H9 (cell line): ENCODE measurements around the gene ANKRD13A. TPM values are rescaled to one million over a fixed set of nuclear protein-coding genes. Genes with fewer than 3 reads are reported as not detected.

Source experiments
- DNase-seq: peaks from one replicate; pipeline ENCODE4 v3.0.0-alpha.2; 2017
- H2AFZ ChIP-seq: one replicate; pipeline ENCODE4 v1.6.1; 2013; ENCODE audit warnings: mild to moderate bottlenecking, low read length, control low read depth, moderate library complexity
- H2AK5ac ChIP-seq: 2 replicates; pipeline ENCODE4 v1.6.1; 2013; ENCODE audit warnings: low read length, control low read depth, mixed read lengths; ENCODE audit not compliant: insufficient read length
- H2BK120ac ChIP-seq: one replicate; pipeline ENCODE4 v1.6.1; 2013; ENCODE audit warnings: low read depth, mild to moderate bottlenecking, low read length, control low read depth, inconsistent platforms; ENCODE audit not compliant: poor library complexity, severe bottlenecking
- H2BK12ac ChIP-seq: 2 replicates; pipeline ENCODE4 v1.6.1; 2013; ENCODE audit warnings: low read length, control low read depth, mixed read lengths, low read depth; ENCODE audit not compliant: insufficient read length
- H2BK15ac ChIP-seq: 2 replicates; pipeline ENCODE4 v1.6.1; 2013; ENCODE audit warnings: low read depth, low read length, control low read depth
- H2BK20ac ChIP-seq: one replicate; pipeline ENCODE4 v1.6.1; 2013; ENCODE audit warnings: low read depth, mild to moderate bottlenecking, low read length, control low read depth, inconsistent platforms; ENCODE audit not compliant: poor library complexity, severe bottlenecking
- H2BK5ac ChIP-seq: 2 replicates; pipeline ENCODE4 v1.6.1; 2013; ENCODE audit warnings: low read length, control low read depth, mixed read lengths; ENCODE audit not compliant: insufficient read length
- H3K14ac ChIP-seq: 2 replicates; pipeline ENCODE4 v1.6.1; 2013; ENCODE audit warnings: low read length, control low read depth; ENCODE audit not compliant: insufficient read depth
- H3K18ac ChIP-seq: 2 replicates; pipeline ENCODE4 v1.6.1; 2013; ENCODE audit warnings: low read depth, mild to moderate bottlenecking, mixed read lengths, low read length, control low read depth; ENCODE audit not compliant: insufficient read length
- H3K23ac ChIP-seq: 2 replicates; pipeline ENCODE4 v1.6.1; 2013; ENCODE audit warnings: low read length, control low read depth, mixed read lengths, low read depth; ENCODE audit not compliant: insufficient read length
- H3K23me2 ChIP-seq: 2 replicates; pipeline ENCODE4 v1.6.1; 2013; ENCODE audit warnings: low read depth, mild to moderate bottlenecking, mixed read lengths, low read length, control low read depth; ENCODE audit not compliant: insufficient read length, poor library complexity, severe bottlenecking
- H3K27ac ChIP-seq: 2 replicates; pipeline ENCODE4 v1.5.1; 2013; ENCODE audit warnings: low read length, control low read depth, mixed read lengths, low read depth; ENCODE audit not compliant: insufficient read length
- H3K27me3 ChIP-seq: 2 replicates; pipeline ENCODE4 v1.6.1; 2013; ENCODE audit warnings: low read length, control low read depth, inconsistent platforms; ENCODE audit not compliant: insufficient read depth
- H3K4ac ChIP-seq: 2 replicates; pipeline ENCODE4 v1.6.1; 2013; ENCODE audit warnings: low read depth, mild to moderate bottlenecking, control low read depth, inconsistent platforms, low read length, moderate library complexity
- H3K4me1 ChIP-seq: 2 replicates; pipeline ENCODE4 v1.6.1; 2013; ENCODE audit warnings: low read length, control low read depth, inconsistent platforms; ENCODE audit not compliant: insufficient read depth
- H3K4me2 ChIP-seq: 2 replicates; pipeline ENCODE4 v1.6.1; 2013; ENCODE audit warnings: low read length, control low read depth, mixed read lengths; ENCODE audit not compliant: insufficient read length, insufficient read depth
- H3K56ac ChIP-seq: 2 replicates; pipeline ENCODE4 v1.6.1; 2013; ENCODE audit warnings: low read depth, mild to moderate bottlenecking, mixed read lengths, low read length, control low read depth; ENCODE audit not compliant: insufficient read length
- H3K79me1 ChIP-seq: 2 replicates; pipeline ENCODE4 v1.6.1; 2013; ENCODE audit warnings: low read depth, mild to moderate bottlenecking, moderate library complexity, low read length, control low read depth, inconsistent platforms; ENCODE audit not compliant: insufficient read depth, poor library complexity, severe bottlenecking
- H3K79me2 ChIP-seq: 2 replicates; pipeline ENCODE4 v1.6.1; 2013; ENCODE audit warnings: low read length, control low read depth, inconsistent platforms; ENCODE audit not compliant: insufficient read depth
- H3K9ac ChIP-seq: 2 replicates; pipeline ENCODE4 v1.6.1; 2013; ENCODE audit warnings: low read length, control low read depth, mixed read lengths; ENCODE audit not compliant: insufficient read length; ENCODE audit errors: extremely low read depth
- H3K9me3 ChIP-seq: one replicate; pipeline ENCODE4 v1.6.1; 2013; ENCODE audit warnings: low read depth, low read length, inconsistent platforms; ENCODE audit not compliant: control insufficient read depth
- H3T11ph ChIP-seq: one replicate; pipeline ENCODE4 v1.6.1; 2013; ENCODE audit warnings: mild to moderate bottlenecking, low read length, control low read depth, inconsistent platforms
- H4K20me1 ChIP-seq: one replicate; pipeline ENCODE4 v1.6.1; 2013; ENCODE audit not compliant: control insufficient read depth, insufficient read length, insufficient read depth
- H4K5ac ChIP-seq: 2 replicates; pipeline ENCODE4 v1.6.1; 2013; ENCODE audit warnings: low read depth, mild to moderate bottlenecking, mixed read lengths, low read length, control low read depth; ENCODE audit not compliant: insufficient read length
- H4K8ac ChIP-seq: replicated peaks from 2 replicates; pipeline ENCODE4 v1.6.1; 2013; ENCODE audit warnings: low read length, control low read depth, mixed read lengths, low read depth; ENCODE audit not compliant: insufficient read length
- H4K91ac ChIP-seq: 2 replicates; pipeline ENCODE4 v1.6.1; 2013; ENCODE audit warnings: low read depth, mild to moderate bottlenecking, moderate library complexity, mixed read lengths, low read length, control low read depth; ENCODE audit not compliant: insufficient read length
- H3K27ac Mint-ChIP-seq, 3 experiments: 2 replicates in 2 of 3; 3 replicates in 1 of 3; pipeline ENCODE4 v1.8.0; 2020 to 2021; ENCODE audit warnings: mixed read lengths in 3 of 3, mild to moderate bottlenecking in 1 of 3, moderate library complexity in 1 of 3
- H3K27me3 Mint-ChIP-seq: 2 replicates; pipeline ENCODE4 v1.8.0; 2021; ENCODE audit warnings: low read depth, mild to moderate bottlenecking, moderate library complexity, mixed read lengths
- H3K36me3 Mint-ChIP-seq, 3 experiments: 2 replicates in 2 of 3; 3 replicates in 1 of 3; pipeline ENCODE4 v1.8.0; 2020 to 2021; ENCODE audit warnings: low read depth in 3 of 3, mixed read lengths in 3 of 3; ENCODE audit not compliant: insufficient read depth in 1 of 3
- H3K4me1 Mint-ChIP-seq, 2 experiments: 2 replicates each; pipeline ENCODE4 v1.8.0; 2020; ENCODE audit warnings: mixed read lengths in 2 of 2
- H3K4me3 Mint-ChIP-seq, 2 experiments: 2 replicates in 1 of 2; 3 replicates in 1 of 2; pipeline ENCODE4 v1.8.0; 2020 to 2021; ENCODE audit warnings: mild to moderate bottlenecking in 2 of 2, mixed read lengths in 2 of 2, moderate library complexity in 1 of 2
- H3K9me3 Mint-ChIP-seq, 2 experiments: 2 replicates in 1 of 2; 3 replicates in 1 of 2; pipeline ENCODE4 v1.8.0; 2020; ENCODE audit warnings: mild to moderate bottlenecking in 2 of 2, mixed read lengths in 2 of 2, moderate library complexity in 1 of 2
- WGBS: extraction: QIAGEN DNeasy Blood & Tissue Kit; methylation state at CpG from one replicate; pipeline ENCODE4 v1.1.7; 2013; ENCODE audit warnings: missing lambda C conversion rate, low lambda C conversion rate, mixed read lengths; ENCODE audit not compliant: insufficient read length; ENCODE audit errors: extremely low coverage; 5-methylcytosine and 5-hydroxymethylcytosine counted together
- total RNA-seq: library from RNA; stranded (reverse); gene quantifications from 2 replicates; pipeline ENCODE4 v1.2.1, GENCODE V29; 2021
- TF ChIP-seq, protein P1 (sequence below): fragments of 200-600 bp; sonication (generic); conservative IDR thresholded peaks from 3 replicates; pipeline ENCODE4 v1.8.0; 2021; ENCODE audit warnings: antibody characterized with exemption, mild to moderate bottlenecking

Gene ANKRD13A
- total RNA-seq, 1 experiment from 2014 or later: 18.0 TPM

GRCh38 chr12:109966546-109966945 is 32.7 kb upstream of the ANKRD13A start:
- Histone ChIP-seq H4K91ac (no peak overlapping the region), H4K5ac (no peak overlapping the region), H4K8ac (no peak overlapping the region), H2BK20ac (no peak overlapping the region), H3K4ac (no peak overlapping the region), H3K56ac (no peak overlapping the region), H3T11ph (no peak overlapping the region), H3K27ac (no peak overlapping the region), H2AK5ac (no peak overlapping the region), H3K9me3 (no peaks in the 10 kb centered on the region), H3K18ac (no peak overlapping the region), H2BK15ac (no peak overlapping the region), H2AFZ (no peak overlapping the region), H3K4me1 (no peaks in the 10 kb centered on the region), H3K23ac (no peak overlapping the region), H3K14ac (no peak overlapping the region), H3K27me3 (no peaks in the 10 kb centered on the region), H2BK120ac (no peak overlapping the region), H2BK5ac (no peak overlapping the region), H2BK12ac (no peak overlapping the region), H3K9ac (no peak overlapping the region), H3K4me2 (no peak overlapping the region), H3K79me2 (no peaks in the 10 kb centered on the region), H4K20me1 (no peaks in the 10 kb centered on the region), H3K23me2 (no peaks in the 10 kb centered on the region), H3K79me1 (no peaks in the 10 kb centered on the region)
- H3K27me3 Mint-ChIP-seq: no peaks in the 10 kb centered on the region
- no peak overlapping the region for H3K4me3 Mint-ChIP-seq
- H3K27ac Mint-ChIP-seq: no peak overlapping the region; a peak in 1 of 7 replicates
- DNase-seq: no peak
- no peaks in the 10 kb centered on the region for H3K9me3 Mint-ChIP-seq
- no CpG with 5 or more reads among the region's 4 CpGs for WGBS
- H3K36me3 Mint-ChIP-seq: peaks cover 2 to 25% (median 4%) of the 10 kb centered on the region in 3 experiments; a peak in 4 of 7 replicates
- H3K4me1 Mint-ChIP-seq: peaks cover 2 to 3% of the 10 kb centered on the region in 2 experiments; a peak in 3 of 4 replicates
- TF ChIP-seq, protein P1, sequence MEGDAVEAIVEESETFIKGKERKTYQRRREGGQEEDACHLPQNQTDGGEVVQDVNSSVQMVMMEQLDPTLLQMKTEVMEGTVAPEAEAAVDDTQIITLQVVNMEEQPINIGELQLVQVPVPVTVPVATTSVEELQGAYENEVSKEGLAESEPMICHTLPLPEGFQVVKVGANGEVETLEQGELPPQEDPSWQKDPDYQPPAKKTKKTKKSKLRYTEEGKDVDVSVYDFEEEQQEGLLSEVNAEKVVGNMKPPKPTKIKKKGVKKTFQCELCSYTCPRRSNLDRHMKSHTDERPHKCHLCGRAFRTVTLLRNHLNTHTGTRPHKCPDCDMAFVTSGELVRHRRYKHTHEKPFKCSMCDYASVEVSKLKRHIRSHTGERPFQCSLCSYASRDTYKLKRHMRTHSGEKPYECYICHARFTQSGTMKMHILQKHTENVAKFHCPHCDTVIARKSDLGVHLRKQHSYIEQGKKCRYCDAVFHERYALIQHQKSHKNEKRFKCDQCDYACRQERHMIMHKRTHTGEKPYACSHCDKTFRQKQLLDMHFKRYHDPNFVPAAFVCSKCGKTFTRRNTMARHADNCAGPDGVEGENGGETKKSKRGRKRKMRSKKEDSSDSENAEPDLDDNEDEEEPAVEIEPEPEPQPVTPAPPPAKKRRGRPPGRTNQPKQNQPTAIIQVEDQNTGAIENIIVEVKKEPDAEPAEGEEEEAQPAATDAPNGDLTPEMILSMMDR: no peak
